NCI-H2081 (cell line): ENCODE data around the gene SERPINA7.
"Not testable (repeated sequence)": the region's sequence is repeated elsewhere in the genome, so short reads cannot be mapped to it uniquely, and the experiment has no call there.

ENCODE experiments used
- DNase-seq, 2 experiments: peaks; one replicate each; lab custom pipeline; 2025; lab: John Stamatoyannopoulos, UW

SERPINA7 gene, protein sequence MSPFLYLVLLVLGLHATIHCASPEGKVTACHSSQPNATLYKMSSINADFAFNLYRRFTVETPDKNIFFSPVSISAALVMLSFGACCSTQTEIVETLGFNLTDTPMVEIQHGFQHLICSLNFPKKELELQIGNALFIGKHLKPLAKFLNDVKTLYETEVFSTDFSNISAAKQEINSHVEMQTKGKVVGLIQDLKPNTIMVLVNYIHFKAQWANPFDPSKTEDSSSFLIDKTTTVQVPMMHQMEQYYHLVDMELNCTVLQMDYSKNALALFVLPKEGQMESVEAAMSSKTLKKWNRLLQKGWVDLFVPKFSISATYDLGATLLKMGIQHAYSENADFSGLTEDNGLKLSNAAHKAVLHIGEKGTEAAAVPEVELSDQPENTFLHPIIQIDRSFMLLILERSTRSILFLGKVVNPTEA

GRCh38 chrX:106038625-106039024 lies at the start of gene SERPINA7:
Gene SERPINA7, minus strand, starts transcription at chrX:106038727. Its CDS starts 1,669 bp downstream, at chrX:106037058.
- no peak for DNase-seq

DNA sequence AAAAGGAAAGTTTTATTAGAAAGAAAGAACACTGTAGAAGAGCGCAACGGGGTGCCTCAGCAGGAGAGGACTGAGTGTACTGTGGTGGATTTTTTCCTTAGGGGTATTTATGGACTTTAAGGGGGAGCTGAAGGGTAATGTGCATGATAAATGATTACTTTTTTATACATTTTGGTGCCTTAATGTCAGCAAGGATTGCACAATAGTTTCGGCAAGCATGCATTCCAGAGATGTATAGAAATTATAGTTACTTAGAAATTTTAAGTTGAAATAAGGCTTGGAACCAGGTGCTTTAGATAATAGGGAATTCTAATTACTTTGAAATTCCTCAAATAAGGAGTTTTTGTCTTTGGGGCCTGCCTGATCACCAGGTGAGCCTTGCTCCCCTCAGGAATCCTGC lies 30.5 kb upstream of the SERPINA7 start:
- DNase-seq = no peak

DNA sequence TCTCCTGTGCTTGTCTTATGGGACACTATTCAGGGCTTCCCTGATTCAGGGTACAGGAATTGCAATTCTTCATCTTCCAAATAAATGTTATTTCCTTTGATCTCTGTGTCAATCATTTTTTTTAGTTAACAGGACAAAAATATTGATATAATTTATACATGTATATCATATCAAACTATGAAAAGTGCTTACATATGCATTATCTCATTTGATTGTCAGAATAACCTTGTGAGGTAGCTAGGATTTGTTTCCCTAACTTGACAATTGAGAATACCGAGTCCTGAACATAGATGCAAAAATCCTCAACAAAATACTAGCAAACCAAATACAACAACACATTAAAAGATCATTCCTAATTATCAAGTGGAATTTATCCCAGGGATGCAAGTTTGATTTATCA lies 11.5 kb upstream of the SERPINA7 start:
- no peak for DNase-seq

DNA sequence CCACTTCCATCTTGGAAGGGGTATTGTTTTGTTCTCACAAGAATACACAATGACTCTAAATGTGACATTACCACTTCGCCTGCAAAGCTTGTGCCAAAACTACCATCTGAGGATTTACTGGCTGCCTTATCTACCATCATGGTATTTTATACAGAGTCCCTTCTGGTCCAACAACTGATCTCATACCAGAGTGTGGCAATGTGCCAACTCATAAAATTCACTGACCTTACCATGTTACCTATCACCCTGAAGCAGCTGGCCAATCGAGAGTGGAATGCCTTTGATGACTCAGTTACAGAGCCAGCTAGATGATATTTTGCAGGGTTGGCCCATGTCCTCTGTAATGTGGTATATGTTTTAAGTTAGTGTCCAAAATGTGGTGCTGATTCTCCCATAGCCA lies 3.8 kb upstream of the SERPINA7 start:
- no peak for DNase-seq

DNA sequence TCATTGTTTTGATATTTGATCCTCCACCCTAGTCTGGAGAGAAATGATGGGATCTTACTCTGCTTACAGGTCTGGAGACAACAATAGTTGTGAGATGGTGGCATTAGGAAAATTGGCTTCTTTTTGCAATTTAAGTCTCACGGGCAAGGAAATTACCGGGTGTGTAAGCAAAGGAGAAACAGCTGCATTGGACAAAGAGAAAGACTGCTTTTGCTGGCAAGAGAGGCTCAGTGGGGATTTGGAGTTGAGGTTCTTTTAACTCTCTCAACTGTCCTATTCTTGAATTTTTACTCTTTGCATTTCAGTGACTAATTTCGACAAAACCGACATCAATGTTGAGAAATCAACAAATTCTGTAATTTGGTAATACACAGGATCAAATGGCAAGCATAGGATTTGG lies 2.3 kb upstream of the SERPINA7 start:
- DNase-seq = no peak

- peak in 1 of 2 experiments; percentile 20 for DNase-seq
Measured at GRCh38 chrX:106039920-106040319, 1.4 kb upstream of the SERPINA7 start.

GRCh38 chrX:106037835-106038473 lies 573 bp downstream of the SERPINA7 start:
- DNase-seq = no peak

GRCh38 chrX:106036716-106037115 lies 1.8 kb downstream of the SERPINA7 start:
- DNase-seq = no peak

DNA sequence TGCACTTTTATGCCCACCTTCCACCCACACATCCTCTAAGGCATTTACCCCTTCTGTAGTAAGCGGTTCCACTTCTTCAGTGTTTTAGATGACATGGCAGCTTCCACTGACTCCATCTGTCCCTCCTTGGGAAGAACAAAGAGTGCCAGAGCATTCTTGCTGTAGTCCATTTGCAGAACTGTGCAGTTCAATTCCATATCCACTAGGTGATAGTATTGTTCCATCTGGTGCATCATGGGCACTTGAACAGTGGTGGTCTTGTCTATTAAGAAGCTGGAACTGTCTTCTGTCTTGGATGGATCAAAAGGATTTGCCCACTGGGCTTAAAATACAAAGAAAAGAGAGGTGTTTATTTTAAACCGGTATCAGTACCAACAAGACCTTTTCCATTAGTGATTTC lies 3.5 kb downstream of the SERPINA7 start:
- DNase-seq = no peak

DNA sequence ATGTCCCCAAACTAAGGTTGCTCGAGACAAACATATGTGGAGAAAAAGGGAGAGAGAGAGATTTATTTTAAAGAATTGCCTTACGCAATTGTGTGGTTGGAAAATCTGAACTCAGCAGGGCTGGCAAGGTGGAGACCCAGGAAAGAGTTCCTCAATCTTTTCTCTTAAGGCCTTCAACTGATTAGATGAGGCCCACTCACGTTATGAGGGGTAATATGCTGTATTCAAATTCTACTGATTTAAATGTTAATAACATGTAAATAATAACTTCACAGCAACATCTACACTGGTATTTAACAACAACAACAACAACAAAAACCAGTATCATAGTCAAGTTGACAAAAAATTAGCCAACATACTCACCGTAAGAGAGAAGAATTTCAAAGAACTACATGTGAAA lies 14.6 kb downstream of the SERPINA7 start:
- DNase-seq = no peak

DNA sequence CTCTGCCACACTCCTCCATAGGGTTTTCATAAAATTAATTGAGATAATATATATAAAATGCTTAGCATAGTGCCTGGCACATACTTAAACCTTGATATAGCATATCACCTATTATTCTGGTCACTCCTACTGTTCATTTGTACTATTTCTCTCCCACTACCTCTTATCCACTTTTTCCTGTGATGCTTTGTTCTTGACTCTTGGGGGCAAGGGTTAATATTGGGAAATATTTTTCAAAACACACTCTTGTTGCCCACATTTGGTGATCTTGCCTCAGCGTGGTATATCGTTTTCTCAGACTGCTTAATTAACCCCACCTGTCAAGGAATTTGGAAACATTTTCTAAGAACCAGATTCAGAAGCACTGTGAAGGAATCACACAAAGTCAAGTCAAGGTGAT lies 16.3 kb downstream of the SERPINA7 start:
- no peak for DNase-seq

GRCh38 chrX:106014119-106014775 lies 24.3 kb downstream of the SERPINA7 start:
- DNase-seq = no peak

DNA sequence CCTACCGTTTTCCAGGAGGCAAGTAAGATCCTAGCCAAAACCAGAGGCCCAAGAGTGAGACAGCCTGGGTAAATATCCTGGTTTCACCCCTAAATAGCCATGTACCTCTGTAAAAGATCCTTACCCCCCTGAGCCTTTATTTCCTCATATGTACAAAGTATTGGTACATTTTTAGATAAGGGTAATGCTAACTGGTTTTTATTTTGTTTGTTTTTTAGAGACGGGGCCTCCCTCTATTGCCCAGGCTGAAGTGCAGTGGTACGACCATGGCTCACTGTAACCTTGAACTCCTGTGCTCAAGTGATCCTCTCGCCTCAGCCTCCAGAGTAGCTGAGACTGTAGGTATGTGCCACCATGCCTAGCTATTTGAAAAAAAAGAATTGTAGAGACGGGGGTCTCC lies 29.4 kb downstream of the SERPINA7 start:
- no peak for DNase-seq

DNA sequence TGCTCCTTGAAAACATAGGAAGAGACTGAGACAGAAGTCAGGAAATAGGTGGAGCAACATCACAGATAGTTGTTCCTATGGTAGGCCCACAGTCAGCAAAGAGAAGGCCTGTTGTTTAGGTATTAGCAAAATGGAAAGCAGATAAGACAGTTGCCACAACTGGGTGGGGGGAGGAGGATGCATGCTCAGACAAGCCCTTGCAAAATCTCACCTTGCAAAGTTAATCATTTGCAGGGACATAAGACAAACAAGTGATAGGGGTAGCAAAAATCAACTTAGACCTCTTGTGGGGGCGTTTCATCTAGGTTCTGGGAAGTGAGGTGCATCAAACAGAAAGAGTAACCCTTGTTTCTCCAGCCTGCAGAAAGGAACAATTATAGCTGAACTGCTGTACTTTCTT lies 30.7 kb downstream of the SERPINA7 start:
- no peak for DNase-seq

DNA sequence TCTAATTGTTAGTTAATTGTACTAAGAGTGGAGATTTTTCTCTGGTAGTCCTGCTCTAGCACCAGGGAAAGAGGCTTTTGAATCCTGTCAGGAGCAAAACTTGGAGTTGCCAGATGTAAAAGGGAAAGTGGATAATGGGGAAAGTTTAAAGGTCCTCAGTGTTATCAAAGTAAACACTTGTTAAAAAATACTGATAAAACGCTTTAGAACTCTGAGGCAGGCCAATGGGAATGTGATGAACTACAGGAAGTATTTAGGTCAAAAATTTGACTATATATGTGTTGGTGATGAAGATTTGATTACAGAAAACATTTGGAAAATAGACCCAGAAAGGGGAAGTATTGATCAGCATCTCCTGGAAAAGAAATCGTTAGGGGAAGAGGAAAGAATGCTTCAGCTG lies 32.8 kb downstream of the SERPINA7 start:
- DNase-seq = no peak

DNA sequence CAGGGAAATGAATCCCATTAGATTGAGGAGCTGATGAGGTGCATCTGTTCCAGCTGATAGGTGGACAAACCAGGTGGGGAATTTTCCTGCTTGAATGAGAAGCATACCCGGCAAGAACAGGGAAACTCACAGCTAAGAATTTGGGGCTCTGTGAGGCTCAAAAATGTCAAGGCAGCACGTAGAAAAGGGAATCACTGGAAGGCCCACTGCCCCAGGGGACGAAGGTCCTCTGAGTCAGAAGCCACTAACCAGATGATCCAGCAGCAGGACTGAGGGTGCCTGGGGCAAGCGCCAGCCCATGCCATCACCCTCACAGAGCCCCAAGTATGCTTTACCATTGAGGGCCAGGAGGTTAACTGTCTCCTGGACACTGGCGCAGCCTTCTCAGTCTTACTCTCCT lies 37.9 kb downstream of the SERPINA7 start:
- not testable (repeated sequence) for DNase-seq

- no peak for DNase-seq
Measured at GRCh38 chrX:106000203-106000602, 38.3 kb downstream of the SERPINA7 start.

GRCh38 chrX:105999294-105999693 lies 39.2 kb downstream of the SERPINA7 start:
- no peak for DNase-seq

GRCh38 chrX:105988487-105988886 lies 50.0 kb downstream of the SERPINA7 start:
- DNase-seq = not testable (repeated sequence)
